HUES48 (cell line): ENCODE measurements around the gene RAP2A.

ENCODE experiments used
- H3K27ac ChIP-seq: one replicate; pipeline ENCODE4 v1.7.0; 2013; ENCODE audit warnings: low read depth, low read length, inconsistent platforms
- H3K27me3 ChIP-seq: 2 replicates; pipeline ENCODE4 v1.6.1; 2013; ENCODE audit warnings: mild to moderate bottlenecking, low read length; ENCODE audit not compliant: control insufficient read depth, insufficient read depth
- H3K36me3 ChIP-seq: 2 replicates; pipeline ENCODE4 v1.6.1; 2013; ENCODE audit warnings: low read length; ENCODE audit not compliant: control insufficient read depth, insufficient read depth
- H3K4me1 ChIP-seq: 2 replicates; pipeline ENCODE4 v1.6.1; 2013; ENCODE audit warnings: mild to moderate bottlenecking, low read length; ENCODE audit not compliant: control insufficient read depth, insufficient read depth
- H3K4me3 ChIP-seq: 2 replicates; pipeline ENCODE4 v1.5.1; 2013; ENCODE audit warnings: mild to moderate bottlenecking, low read depth, low read length
- H3K9ac ChIP-seq: 2 replicates; pipeline ENCODE4 v1.6.1; 2013; ENCODE audit warnings: mild to moderate bottlenecking, low read depth, low read length, moderate library complexity
- H3K9me3 ChIP-seq: 2 replicates; pipeline ENCODE4 v1.6.1; 2013; ENCODE audit warnings: low read length; ENCODE audit not compliant: control insufficient read depth, insufficient read depth

The RAP2A gene

GRCh38 chr13:97474349-97474980, 40.5 kb downstream of the RAP2A start:
- Histone ChIP-seq H3K9ac (no peak overlapping the region), H3K4me1 (peaks cover 6% of the 10 kb centered on the region; the same call in 1 of the 2 replicates)

DNA sequence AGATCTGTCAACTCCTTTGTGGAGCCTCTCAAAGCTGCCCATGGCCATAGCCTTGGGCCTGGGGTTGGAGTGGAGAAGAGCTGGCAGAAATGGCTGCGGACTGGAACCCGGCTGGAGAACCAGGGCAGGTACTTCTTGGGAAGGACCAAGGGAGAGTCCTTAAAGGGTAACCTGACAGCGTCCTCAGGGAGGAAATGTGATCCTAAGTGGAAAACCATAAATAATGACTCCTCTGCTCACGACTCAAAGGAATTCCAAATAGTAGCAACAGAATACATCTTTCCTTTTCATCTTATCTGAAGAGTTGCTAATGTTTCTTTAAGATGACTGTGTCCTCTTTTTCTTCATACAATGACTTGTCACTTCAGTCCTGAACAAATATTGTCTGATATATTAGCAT, 41.0 kb downstream of the RAP2A start:
- Histone ChIP-seq H3K27me3 (no peaks in the 10 kb centered on the region), H3K27ac (no peak overlapping the region), H3K36me3 (no peaks in the 10 kb centered on the region), H3K4me3 (no peak overlapping the region), H3K9me3 (no peaks in the 10 kb centered on the region), H3K9ac (no peak overlapping the region), H3K4me1 (peaks cover 6% of the 10 kb centered on the region; the same call in 1 of the 2 replicates)

More at GRCh38 chr13:97474349-97474980, 40.5 kb downstream of the RAP2A start:
- no peaks in the 10 kb centered on the region for H3K36me3 ChIP-seq
- H3K27me3 ChIP-seq: no peaks in the 10 kb centered on the region
- no peak overlapping the region for H3K4me3 ChIP-seq
- H3K9me3 ChIP-seq: no peaks in the 10 kb centered on the region
- H3K27ac ChIP-seq: no peak overlapping the region

- Histone ChIP-seq H3K4me3 (no peak overlapping the region), H3K4me1 (peaks cover 6% of the 10 kb centered on the region; the same call in 1 of the 2 replicates), H3K27ac (no peak overlapping the region), H3K27me3 (no peaks in the 10 kb centered on the region), H3K36me3 (no peaks in the 10 kb centered on the region), H3K9me3 (no peaks in the 10 kb centered on the region), H3K9ac (no peak overlapping the region)
These were observed 43.9 kb downstream of the RAP2A start for GRCh38 chr13:97477844-97478243.

- H3K4me1 ChIP-seq: peaks cover 6% of the 10 kb centered on the region; the same call in 1 of the 2 replicates
- H3K36me3 ChIP-seq: no peaks in the 10 kb centered on the region
- H3K9me3 ChIP-seq: no peaks in the 10 kb centered on the region
- H3K4me3 ChIP-seq: no peak overlapping the region
- H3K27ac ChIP-seq: no peak overlapping the region
- H3K9ac ChIP-seq: no peak overlapping the region
- H3K27me3 ChIP-seq: no peaks in the 10 kb centered on the region
These were observed 44.3 kb downstream of the RAP2A start for GRCh38 chr13:97478247-97478646.

GRCh38 chr13:97483465-97483864, 49.5 kb downstream of the RAP2A start:
- H3K9me3 ChIP-seq: no peaks in the 10 kb centered on the region
- no peak overlapping the region for H3K4me3 ChIP-seq

GRCh38 chr13:97484301-97484700, 50.3 kb downstream of the RAP2A start:
- Histone ChIP-seq H3K27me3 (no peaks in the 10 kb centered on the region), H3K4me3 (no peak overlapping the region), H3K9ac (no peak overlapping the region), H3K27ac (no peak overlapping the region), H3K9me3 (no peaks in the 10 kb centered on the region), H3K36me3 (no peaks in the 10 kb centered on the region), H3K4me1 (no peaks in the 10 kb centered on the region)

More at GRCh38 chr13:97483465-97483864, 49.5 kb downstream of the RAP2A start:
- no peak overlapping the region for H3K27ac ChIP-seq
- no peak overlapping the region for H3K9ac ChIP-seq
- H3K4me1 ChIP-seq: no peaks in the 10 kb centered on the region
- H3K36me3 ChIP-seq: no peaks in the 10 kb centered on the region
- no peaks in the 10 kb centered on the region for H3K27me3 ChIP-seq

- no peaks in the 10 kb centered on the region for H3K36me3 ChIP-seq
- H3K9me3 ChIP-seq: no peaks in the 10 kb centered on the region
- no peak overlapping the region for H3K4me3 ChIP-seq
- no peak overlapping the region for H3K9ac ChIP-seq
- no peaks in the 10 kb centered on the region for H3K27me3 ChIP-seq
- H3K27ac ChIP-seq: no peak overlapping the region
- no peaks in the 10 kb centered on the region for H3K4me1 ChIP-seq
These were observed 51.4 kb downstream of the RAP2A start for GRCh38 chr13:97485320-97485719.

DNA sequence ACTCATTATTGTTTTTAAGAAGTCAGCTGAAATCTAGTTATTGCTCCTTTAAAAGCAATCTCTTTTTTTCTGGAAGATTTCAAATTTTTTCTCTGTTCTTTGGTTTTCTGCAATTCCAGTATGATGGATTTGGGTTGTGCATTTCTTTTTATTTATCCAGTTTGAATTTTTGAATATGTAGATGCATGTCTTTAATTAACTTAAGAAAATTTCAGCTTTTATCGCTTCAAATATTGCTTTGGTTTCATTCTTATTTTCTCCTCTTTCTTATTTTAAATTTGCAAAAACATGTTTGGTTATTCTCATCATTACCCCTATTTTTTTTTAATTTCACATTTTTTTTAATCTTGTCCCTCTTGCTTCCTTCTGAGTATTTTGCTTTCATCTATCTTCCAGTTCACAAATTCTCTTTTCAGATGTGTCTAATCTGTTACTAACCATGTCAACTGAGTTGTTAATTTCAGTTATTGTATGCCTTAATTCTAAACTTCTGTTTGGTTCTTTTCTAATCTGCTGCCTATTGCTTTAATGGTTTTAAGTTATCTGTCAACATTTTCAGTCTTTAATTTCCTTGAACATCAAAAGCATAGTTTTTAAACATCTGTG, 56.8 kb downstream of the RAP2A start:
- no peaks in the 10 kb centered on the region for H3K27me3 ChIP-seq
- H3K27ac ChIP-seq: no peak overlapping the region

GRCh38 chr13:97491452-97491851, 57.5 kb downstream of the RAP2A start:
- Histone ChIP-seq H3K4me3 (no peak overlapping the region), H3K9ac (no peak overlapping the region), H3K36me3 (no peaks in the 10 kb centered on the region)

More for the DNA sequence above, 56.8 kb downstream of the RAP2A start:
- no peaks in the 10 kb centered on the region for H3K36me3 ChIP-seq
- peaks cover 8% of the 10 kb centered on the region for H3K9me3 ChIP-seq
- H3K4me3 ChIP-seq: no peak overlapping the region
- no peak overlapping the region for H3K9ac ChIP-seq
- no peaks in the 10 kb centered on the region for H3K4me1 ChIP-seq

GRCh38 chr13:97492257-97492656, 58.3 kb downstream of the RAP2A start:
- no peaks in the 10 kb centered on the region for H3K27me3 ChIP-seq
- no peaks in the 10 kb centered on the region for H3K4me1 ChIP-seq
- H3K4me3 ChIP-seq: no peak overlapping the region
- no peak overlapping the region for H3K9ac ChIP-seq
- peaks cover 8% of the 10 kb centered on the region for H3K9me3 ChIP-seq
- no peaks in the 10 kb centered on the region for H3K36me3 ChIP-seq
- H3K27ac ChIP-seq: no peak overlapping the region

More at GRCh38 chr13:97491452-97491851, 57.5 kb downstream of the RAP2A start:
- Histone ChIP-seq H3K9me3 (peaks cover 8% of the 10 kb centered on the region), H3K4me1 (no peaks in the 10 kb centered on the region), H3K27me3 (no peaks in the 10 kb centered on the region), H3K27ac (no peak overlapping the region)

DNA sequence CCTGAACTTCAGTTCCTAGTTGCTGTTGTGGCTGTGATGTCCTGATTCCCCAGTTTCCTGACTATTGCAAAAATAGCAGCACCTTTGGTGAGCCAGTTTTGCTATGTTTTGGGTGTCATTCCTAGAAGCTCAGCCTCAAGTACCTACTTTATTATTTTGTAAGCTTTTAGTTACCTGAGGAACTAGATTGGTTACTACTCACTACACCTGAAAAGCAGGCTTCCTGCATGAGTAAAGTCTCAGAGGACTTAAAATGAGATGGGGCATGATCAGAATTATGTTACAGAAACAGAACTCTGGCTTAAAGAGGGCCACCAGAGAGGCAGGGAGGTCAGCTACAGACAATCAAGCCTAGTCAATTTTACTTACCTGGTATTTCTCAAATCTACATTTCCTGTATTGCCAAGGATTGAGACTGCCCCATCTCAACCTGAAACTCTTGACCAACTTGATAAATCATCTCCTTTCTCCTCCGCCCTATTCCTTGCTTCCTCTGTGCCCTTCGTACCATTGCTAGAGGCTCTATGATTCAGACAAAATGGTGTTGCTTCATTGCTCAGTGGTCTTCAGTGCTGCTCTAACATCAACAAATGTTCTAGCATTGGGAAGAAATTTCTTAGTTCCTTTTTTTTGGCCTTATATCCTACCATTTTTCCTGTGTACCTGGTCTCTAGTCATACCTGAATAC, 58.9 kb downstream of the RAP2A start:
- Histone ChIP-seq H3K27ac (no peak overlapping the region), H3K4me1 (no peaks in the 10 kb centered on the region), H3K36me3 (no peaks in the 10 kb centered on the region)

More for the DNA sequence above, 58.9 kb downstream of the RAP2A start:
- no peaks in the 10 kb centered on the region for H3K27me3 ChIP-seq
- no peak overlapping the region for H3K4me3 ChIP-seq
- no peak overlapping the region for H3K9ac ChIP-seq
- peaks cover 8% of the 10 kb centered on the region for H3K9me3 ChIP-seq
